Stimulated activated CD8-positive, alpha-beta memory T cell treated with anti-CD3 and anti-CD28 coated beads, Interleukin-12 subunit alpha, Interleukin-12 subunit beta, amount 100 ng/mL, for 4 hours (primary cell): Measurements from ENCODE around the gene MPP7.

Source experiments
- DNase-seq: peaks from one replicate; pipeline ENCODE4 v3.0.0-alpha.2; 2020; ENCODE audit warnings: low read depth

Gene MPP7

DNA sequence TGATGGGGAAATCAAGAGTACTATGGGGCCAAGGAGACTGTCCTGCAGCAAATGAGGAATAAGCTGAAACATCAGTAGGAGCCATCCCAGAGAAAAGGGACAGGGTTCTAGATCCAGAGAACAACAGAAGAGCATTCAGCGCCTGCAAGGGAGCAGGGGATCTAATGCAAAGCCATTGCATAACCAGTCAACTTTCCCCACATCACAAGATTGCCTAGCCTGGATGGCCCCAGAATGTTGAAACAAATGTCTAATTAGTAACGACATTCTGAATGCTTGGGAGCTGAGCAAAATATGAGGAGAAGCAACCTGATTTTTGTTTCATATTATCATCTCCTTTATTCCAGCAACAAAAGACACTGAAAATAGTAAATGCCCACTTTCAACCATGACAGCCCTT, 2.7 kb upstream of the MPP7 start:
- DNase-seq, result no peak

DNA sequence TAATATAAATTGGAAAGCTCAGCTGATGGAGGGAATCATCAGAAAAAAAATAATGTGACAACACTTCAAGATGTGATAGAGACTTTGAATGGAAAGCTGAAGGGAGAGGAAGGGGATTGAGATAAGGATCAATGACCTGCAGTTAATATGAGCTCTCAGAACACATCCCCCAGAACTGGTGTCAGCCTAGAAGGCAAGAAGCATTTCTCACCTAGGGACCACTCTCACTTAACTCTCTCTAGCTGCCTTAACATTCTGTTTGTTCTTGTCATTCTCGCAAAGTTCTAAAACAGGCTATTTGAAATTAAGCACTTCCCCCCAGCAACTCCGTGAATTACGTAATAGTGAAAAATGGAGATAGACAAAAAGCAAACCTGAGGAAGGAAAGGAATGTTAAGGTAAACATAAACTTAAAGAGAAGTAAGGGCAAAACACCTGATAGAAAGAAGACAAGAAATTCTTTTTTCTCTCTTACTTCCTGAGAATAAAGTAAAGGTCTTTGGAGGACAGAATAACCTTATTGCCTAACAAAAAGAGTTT, 1.2 kb upstream of the MPP7 start:
- DNase-seq, result no peak

DNA sequence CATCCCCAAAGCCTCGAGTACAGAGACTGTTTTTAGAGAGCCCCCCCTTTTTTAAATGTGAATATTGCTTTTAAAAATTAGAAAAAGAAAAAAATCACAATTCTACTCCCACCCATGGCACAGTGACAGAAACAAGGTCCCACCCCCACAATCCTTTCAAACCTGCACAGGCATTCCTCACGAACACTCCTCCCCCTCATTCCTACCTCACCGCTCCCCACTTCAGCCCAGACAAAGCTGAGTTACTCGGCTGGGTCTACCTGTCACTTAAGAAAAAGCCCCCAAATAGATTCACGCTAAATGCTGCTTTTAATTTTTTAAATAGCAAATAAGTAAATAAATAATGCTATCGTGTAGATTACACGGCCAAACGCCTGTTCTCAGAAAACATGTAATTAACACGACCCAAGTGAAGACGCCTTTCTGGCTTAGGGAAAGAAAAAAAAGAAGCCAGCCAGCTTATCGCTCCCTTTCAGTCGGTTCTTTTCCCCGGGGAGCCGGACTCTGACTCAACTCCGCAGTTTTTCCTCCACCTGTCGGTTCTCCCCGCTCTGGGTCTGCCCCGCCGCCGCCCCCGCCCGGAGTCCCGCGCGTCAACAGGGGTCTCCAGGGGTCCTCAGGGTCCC, 739 bp downstream of the MPP7 start:
- no peak for DNase-seq

DNA sequence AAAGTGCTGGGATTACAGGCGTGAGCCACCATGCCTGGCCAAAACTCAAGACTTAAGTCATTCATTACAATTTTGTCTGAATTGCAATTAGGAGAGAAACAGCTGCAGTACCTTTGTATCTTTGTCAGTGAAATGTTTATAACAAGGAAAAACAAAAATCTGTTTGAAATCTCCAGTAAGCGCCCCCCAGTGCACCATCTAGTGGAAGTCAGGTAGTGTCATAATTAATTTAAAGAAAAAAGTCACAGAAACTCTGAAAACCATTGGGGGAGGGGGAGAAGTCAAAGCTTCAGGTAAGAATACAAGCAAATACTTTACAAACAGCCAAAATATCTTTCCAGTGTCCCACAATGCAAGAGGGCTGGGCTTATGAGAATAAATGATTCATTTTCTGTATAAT, 2.8 kb downstream of the MPP7 start:
- DNase-seq, result no peak

DNA sequence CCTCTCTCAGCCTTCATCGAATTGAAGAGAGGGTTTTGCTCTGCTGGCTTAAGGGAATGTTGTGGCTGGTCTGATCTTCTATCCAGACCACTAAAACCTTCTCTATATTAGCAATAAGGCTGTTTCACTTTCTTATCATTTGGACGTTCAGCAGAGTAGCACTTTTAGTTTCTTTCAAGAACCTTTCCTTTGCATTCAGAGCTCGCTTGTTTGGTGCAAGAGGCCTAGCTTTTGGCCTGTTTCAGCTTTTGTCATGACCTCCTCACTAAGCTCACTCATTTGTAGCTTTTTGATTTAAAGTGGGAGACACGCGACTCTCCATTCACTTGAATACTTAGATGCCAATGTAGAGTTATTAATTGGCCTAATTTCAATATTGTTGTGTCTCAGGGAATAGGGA, 3.9 kb downstream of the MPP7 start:
- no peak for DNase-seq

DNA sequence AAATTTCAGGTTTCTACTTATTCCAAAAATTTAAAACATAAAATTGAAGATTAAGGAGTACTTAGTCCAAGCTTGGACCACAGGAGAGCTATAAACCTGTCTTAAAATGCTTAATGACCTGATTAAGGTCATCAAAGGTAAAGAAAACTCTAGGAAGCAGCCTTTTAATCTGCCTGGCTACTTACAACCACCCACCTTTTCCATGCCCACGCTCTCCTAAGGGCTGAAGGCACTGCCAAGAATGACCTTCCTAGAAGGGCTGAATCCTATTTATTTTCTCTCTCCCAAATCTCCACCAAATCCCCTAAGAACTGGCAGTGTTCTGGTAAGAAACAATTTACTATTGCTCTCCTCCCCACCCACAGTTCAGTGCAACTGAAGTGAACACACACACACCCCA, 6.8 kb downstream of the MPP7 start:
- no peak for DNase-seq

DNA sequence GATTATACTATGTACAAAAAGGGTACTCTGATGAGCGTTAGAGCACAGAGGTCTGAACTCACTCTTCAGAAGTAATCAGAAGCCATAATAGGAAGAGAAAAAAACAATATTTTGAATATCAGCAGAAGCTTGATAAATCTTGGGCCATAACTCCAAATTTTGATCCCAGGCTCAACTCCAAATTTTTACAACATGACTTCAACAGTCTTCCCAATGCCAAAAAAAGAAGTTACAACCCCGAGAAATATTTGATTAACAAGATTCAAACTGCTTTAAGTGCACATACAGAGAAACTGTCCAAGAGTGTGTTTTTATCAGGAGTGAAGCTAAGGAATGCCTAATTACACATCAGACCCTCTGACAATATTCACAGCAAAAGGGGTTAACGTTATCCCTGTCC, 7.5 kb downstream of the MPP7 start:
- no peak for DNase-seq

DNA sequence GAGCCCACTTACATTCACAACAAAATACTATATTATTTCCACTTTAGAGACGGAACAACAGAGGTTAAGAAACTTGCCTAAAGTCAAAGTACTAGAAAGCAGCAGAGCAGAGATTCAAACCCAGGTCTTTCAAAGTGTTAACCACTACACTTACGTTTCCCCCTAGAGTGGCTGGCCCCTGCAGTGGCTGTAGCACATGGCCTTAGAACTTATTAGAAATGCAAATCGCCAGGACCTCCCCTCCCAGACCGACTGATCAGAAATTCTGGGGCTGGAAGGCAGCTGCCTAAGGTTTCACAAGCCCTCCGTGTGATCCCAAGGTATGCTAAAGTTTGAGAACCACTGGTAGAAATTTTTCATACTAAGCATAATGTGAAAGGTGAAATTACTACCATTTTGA, 8.1 kb downstream of the MPP7 start:
- no peak for DNase-seq

DNA sequence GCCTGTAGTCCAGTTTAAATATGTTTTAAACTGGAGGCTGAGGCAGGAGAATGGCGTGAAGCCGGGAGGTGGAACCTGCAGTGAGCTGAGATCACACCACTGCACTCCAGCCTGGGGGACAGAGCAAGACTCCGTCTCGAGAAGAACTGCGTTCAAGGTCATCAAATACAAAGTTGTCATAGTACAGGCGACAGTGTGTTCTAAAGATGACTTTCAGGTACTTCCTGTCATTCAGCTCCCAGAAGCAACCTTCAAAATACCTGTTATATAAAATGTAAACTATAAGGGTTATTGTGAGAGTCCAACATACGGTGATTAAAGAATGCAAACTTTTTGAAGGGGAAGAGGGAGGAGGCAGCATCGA, 8.7 kb downstream of the MPP7 start:
- DNase-seq, result no peak

DNA sequence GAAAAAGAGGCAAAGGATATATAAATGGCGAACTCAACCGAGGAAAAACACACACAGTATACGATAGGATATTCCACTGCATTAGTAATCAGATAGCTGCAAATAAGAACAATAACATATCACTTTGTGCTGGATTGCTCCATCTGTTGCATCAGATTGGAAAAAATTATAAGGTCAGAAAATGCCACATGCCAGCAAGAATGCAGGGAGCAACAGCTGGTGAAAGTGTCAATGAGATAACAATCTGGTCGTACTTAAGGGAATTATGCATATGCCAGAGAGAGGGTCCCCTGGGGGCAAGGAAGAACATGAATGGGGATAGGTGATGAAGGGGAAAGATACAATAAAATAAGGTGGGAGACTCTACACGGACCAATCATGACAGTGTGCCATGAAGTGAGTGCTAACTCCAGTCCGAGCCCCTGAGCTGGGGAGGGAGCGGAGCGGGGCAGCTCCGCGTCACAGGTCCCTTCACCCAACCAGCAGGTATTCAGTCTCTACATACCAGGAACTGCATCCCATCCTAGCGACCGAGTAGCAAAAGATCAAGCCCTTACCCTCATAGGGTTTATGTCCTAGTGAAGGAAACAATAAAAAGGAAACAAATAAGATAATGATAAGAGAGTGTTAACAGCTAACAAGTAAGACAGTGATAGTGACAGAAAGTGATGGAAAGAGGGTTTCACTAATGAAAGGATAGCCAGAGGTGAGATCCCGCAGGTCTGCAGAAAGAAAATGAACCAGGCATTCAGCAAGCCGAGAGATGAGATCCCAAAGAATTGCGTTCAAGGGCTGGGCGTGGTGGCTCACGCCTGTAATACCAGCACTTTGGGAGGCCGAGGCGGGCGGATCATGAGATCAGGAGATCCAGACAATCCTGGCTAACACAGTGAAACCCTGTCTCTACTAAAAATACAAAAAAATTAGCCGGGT, 9.4 kb downstream of the MPP7 start:
- DNase-seq, result no peak

DNA sequence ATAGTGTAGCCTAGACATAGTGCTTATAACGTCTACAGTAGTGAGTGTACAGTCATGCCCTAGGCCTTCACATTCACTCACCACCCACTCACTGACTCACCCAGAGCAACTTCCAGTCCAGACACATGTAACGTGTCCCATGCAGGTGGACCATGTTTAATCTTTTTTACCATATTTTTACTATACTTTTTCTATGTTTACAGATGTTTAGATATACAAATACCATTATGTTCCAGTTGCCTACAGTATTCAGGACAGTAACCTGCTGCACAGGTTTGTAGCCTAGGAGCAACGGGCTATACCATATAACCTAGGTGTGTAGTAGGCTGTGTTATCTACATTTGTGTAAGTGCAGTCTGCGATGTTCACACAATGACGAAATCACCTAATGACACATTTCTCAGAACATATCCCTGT, 11.0 kb downstream of the MPP7 start:
- peak; percentile 15 for DNase-seq

DNA sequence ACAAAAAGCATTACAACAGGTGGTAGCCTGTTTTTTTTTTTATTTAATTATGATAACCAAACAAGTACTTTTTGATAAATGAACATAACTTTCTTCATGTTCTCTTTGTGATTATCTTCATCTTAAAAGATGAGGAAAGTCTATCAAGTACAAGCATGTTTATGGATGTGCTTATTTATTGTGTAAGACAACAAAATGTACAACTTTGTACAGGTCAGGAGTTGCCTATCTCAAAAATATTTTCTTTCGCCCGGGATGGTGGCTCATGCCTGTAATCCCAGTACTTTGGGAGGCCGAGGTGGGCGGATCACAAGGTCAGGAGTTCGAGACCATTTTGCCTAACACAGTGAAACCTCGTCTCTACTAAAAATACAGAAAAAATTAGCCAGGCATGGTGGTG, 17.0 kb downstream of the MPP7 start:
- no peak for DNase-seq

DNA sequence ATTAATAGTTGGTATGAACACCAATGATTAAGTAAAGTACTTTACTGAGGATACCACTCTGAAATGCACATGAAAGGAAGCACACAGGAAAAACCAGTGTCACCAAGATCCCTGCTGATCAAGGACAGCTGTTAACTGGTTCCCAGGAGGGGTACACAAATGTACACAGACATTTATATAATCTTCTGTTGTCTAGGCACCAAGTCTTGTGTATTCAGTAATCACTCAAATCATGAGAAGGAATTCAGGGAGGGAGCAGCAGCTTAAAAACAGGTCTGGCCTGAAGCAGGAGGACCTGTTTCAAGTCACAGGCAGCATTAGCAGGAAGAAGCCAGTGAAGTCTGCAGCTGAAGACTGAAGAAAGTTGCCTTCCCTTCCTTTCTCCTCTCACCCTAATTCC, 18.7 kb downstream of the MPP7 start:
- DNase-seq, result no peak

DNA sequence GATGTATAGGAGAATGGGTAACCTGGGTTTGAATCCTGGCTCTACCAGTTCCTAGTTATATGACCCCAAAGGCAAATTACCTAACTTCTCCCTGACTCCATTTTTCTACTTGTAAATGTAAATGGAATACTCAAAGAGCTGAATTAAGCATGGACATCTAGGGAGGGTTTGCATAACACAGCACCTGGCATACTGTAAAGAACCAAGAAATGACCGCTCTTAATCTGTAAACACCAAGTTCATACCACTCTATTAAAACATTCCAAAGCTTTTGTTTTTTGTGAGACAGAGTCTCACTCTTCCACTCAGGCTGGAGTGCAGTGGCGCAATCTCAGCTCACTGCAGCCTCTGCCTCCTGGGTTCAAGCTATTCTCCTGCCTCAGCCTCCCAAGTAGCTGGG, 19.6 kb downstream of the MPP7 start:
- DNase-seq, result no peak

DNA sequence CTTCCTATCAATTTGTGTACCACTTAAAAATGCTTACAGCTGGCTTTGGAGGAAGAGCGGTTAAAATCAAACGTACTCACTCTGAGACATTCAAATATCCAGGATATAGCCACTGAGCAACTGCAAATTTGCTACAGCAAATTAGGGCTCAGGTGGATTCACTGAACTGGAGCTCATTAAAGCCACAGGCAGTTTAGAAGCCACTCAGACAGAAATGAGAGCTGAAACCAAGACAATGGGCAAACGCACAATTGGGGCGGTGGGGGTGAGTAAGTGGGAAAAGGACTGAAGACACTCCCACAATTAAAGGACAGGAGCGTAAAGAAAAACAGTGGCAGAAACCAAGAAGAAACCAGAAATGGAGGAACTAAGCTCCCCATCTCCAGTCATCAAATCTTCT, 20.5 kb downstream of the MPP7 start:
- no peak for DNase-seq

DNA sequence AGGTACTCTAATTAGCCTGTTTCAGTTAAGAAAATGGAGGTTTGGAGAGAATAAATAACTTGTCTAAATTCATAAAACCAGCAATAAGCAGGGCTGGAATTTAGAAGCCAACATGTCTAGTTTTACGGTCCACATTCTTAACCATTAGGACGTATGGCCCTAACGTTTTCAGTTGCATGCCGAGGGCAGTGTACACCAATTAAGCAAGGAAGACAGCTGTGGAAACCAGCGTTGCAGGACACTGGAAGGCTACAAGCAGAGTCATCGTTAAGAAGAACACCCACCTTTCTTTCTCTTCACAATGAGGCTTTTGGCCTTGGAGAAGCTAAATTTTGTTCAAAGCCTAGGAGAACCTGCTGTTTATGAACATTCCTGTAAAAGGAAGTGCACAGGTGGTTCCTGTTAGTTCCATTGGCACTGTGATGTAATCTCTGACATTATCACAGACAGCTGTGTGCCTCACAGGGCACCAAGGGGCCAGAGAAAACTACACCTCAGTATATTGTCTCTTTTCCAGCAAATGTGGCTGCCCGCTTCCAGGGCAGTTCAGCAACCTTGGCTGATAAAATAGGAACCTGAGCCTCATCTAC, 21.0 kb downstream of the MPP7 start:
- DNase-seq, result no peak

DNA sequence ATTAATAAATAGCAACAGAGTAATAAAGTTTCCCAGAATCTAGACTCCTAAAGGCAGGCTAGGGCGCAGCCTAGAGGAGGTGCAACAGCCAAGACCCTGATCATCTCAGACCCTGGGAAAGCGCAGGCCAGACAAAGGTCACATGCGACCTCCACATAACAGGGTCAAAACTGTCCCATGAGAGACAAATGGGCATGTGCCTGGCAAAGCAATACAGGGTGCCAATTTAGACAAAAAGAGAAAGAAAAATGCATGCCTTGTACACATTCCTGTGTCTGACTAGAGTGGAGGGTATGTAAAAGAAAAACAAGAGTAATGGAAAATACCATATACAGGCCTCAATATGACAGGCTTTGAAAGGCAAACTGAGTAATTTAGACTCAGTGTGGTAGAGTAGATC, 22.2 kb downstream of the MPP7 start:
- DNase-seq, result no peak

DNA sequence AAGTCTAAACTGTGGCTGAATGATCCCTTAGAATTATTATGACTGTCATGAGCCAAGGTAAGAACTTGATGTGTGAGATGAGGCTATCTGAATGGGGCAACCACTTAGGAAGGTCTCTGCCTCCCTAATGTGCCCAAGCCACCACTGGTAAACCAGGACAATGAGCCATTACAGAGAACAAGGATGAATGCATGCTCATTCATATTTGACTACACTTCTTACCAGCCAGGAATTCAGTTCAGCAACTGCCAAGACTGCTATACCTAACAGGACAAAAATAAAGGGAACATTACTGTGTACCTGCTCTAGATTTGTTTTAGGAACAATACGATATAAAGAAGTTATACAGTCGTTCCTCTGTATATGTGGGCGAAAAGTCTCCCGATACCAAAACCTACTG, 23.0 kb downstream of the MPP7 start:
- DNase-seq, result no peak

DNA sequence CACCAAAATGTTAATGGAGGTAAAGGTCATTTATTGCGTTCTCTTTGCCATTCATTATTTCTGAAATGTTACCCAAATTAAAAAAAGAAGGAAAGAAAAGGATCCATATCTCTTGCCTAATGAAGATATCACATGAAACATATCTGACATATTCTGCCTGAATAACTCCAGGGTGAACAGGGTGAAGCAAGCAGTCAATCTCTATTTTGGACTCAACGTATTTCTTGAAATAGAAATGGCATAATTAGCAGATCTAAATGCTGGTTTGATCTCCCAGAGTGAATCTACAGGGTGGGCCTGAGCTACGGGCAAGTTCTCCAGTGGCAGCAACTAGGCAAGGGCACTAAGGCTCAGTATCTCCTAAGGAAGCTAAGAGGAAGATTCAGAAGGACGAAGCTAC, 24.0 kb downstream of the MPP7 start:
- no peak for DNase-seq

DNA sequence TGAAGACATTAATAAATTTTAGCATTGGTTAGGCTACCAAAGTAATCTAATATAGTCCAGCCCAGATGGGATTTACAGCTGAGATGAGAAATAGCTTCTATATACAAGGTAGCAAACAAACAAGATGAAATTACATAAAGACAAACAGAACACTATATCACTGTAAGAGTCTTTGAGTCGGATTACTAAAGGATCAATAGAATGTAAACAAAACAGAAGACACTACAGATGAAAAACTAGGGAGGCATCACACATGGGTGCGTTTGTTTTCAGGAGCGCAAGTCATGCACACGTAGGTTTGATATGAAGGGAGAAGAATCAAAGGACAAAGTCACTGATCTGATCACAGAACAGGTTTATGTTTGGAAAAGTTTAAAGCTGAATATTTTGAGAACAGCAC, 26.5 kb downstream of the MPP7 start:
- no peak for DNase-seq

DNA sequence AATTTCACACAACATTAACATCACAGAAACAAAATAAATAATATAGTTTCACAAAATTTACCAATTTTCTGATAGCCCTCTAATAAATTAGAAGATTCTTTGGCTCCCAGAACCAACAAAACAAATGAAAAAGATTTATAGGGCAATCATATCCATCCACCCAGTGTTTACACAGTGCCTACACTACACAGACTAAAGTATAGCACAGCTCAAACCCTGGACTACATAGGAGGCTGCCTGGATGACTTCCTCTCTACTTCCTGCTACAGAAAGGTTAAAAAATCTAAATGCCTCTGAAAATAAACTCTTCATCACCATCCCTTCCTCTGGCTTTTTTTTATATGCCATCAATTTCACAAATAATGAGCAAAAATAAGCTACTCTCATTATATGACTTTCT, 28.4 kb downstream of the MPP7 start:
- no peak for DNase-seq

DNA sequence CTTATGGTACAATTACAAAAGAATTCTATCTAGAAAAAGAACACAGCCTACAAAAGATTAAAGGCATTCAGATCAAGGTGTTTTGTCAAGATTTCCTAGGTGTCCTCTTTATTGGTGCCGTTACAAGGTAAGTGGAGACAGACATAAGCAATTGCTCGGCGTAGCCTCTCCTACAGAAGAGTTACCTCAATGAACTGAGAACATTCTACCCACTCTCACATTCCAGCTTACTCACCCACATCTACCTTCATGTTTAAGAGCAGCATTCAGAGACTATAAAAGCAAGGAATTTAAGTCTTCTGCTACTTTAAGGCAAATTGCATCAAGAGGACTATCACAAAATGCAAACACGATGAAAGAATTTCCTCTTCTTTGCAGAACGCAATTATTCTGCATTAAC, 29.5 kb downstream of the MPP7 start:
- no peak for DNase-seq

DNA sequence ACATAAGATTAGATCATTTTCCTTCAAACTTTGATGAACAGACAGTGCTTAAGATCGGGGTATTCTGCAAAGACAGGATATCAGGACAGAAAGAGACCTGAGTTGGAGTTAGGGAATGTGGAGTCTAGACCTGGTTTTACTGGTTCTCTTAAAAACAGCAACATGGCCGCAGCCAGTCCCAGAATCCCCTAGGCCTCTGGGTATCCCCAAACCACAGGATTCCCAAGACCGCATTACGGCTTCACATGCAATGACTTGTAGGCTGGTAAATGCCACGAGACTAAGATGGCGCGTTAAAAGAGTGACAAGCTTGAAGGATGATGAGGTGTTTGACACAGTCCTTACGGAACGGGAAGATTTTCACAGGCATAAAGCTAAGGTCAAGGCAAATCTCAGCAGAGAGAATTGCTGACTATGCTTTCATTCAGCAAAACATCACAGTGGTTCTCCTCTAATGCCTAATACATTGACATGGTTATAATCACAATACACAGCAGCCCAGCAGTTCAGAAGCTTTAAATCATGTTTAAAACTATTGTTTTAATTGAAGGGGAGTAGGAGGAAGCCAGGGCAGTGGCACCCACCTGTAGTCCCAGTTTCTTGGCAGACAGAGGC, 32.9 kb downstream of the MPP7 start:
- DNase-seq, result no peak
